ENCODE measurements around the gene PPP1CC. TPM values are rescaled to one million over a fixed set of nuclear protein-coding genes. Genes with fewer than 3 reads are reported as not detected.
"Not testable (repeated sequence)": the region's sequence is repeated elsewhere in the genome, so short reads cannot be mapped to it uniquely, and the experiment has no call there.

PPP1CC gene
- total RNA-seq, 1 donor from 2014 or later: 39.8 TPM

GRCh38 chr12:110775997-110776396 is 33.3 kb upstream of the PPP1CC start:
- Histone ChIP-seq H3K36me3 (no peaks in the 10 kb centered on the region), H3K4me3 (no peak overlapping the region), H3K9me3 (no peaks in the 10 kb centered on the region), H3K4me1 (no peaks in the 10 kb centered on the region), H3K27me3 (no peaks in the 10 kb centered on the region), H3K27ac (no peak overlapping the region)
- intact Hi-C loops (cut with DNase I): no loop called here
- TF ChIP-seq CTCF (IDR thresholded peaks at IDR 0.05): no peak
- no peak for DNase-seq (ENCODE audit: low spot score in 2 of 2)

- no peak overlapping the region for H3K4me3 ChIP-seq
- H3K9me3 ChIP-seq: no peaks in the 10 kb centered on the region
- TF ChIP-seq CTCF (IDR thresholded peaks at IDR 0.05): no peak
- H3K27ac ChIP-seq: no peak overlapping the region
- no peaks in the 10 kb centered on the region for H3K27me3 ChIP-seq
- H3K4me1 ChIP-seq: no peaks in the 10 kb centered on the region
- intact Hi-C loops (cut with DNase I): no loop called here
- no peaks in the 10 kb centered on the region for H3K36me3 ChIP-seq
- DNase-seq (ENCODE audit: low spot score in 2 of 2): no peak
Observed at GRCh38 chr12:110774824-110775223, 32.1 kb upstream of the PPP1CC start.

- no peak for DNase-seq (ENCODE audit: low spot score in 2 of 2)
- no peaks in the 10 kb centered on the region for H3K27me3 ChIP-seq
- H3K27ac ChIP-seq: no peak overlapping the region
- H3K4me1 ChIP-seq: no peaks in the 10 kb centered on the region
- no peak overlapping the region for H3K4me3 ChIP-seq
- intact Hi-C loops (cut with DNase I): no loop called here
- no peak for TF ChIP-seq CTCF (IDR thresholded peaks at IDR 0.05)
- H3K36me3 ChIP-seq: no peaks in the 10 kb centered on the region
- no peaks in the 10 kb centered on the region for H3K9me3 ChIP-seq
Observed at GRCh38 chr12:110768960-110769359, 26.3 kb upstream of the PPP1CC start.

- Histone ChIP-seq H3K4me3 (no peak overlapping the region), H3K27me3 (no peaks in the 10 kb centered on the region), H3K36me3 (no peaks in the 10 kb centered on the region), H3K9me3 (no peaks in the 10 kb centered on the region), H3K27ac (no peak overlapping the region), H3K4me1 (no peaks in the 10 kb centered on the region)
- TF ChIP-seq CTCF (IDR thresholded peaks at IDR 0.05): no peak
- intact Hi-C loops (cut with DNase I): no loop called here
- no peak for DNase-seq (ENCODE audit: low spot score in 2 of 2)
Observed at GRCh38 chr12:110767863-110768262, 25.2 kb upstream of the PPP1CC start.

GRCh38 chr12:110766311-110767154 is 23.8 kb upstream of the PPP1CC start:
- no peak for TF ChIP-seq CTCF (IDR thresholded peaks at IDR 0.05)
- intact Hi-C loops (cut with DNase I): no loop called here

GRCh38 chr12:110765572-110765971 is 22.9 kb upstream of the PPP1CC start:
- H3K27me3 ChIP-seq; DNase-seq (ENCODE audit: low spot score in 2 of 2); intact Hi-C loops (cut with DNase I); H3K27ac ChIP-seq; H3K4me3 ChIP-seq; H3K36me3 ChIP-seq; H3K4me1 ChIP-seq; H3K9me3 ChIP-seq: not testable (repeated sequence)

More at GRCh38 chr12:110766311-110767154, 23.8 kb upstream of the PPP1CC start:
- no peak overlapping the region for H3K4me3 ChIP-seq
- no peaks in the 10 kb centered on the region for H3K4me1 ChIP-seq
- no peaks in the 10 kb centered on the region for H3K27me3 ChIP-seq
- no peak for DNase-seq (ENCODE audit: low spot score in 2 of 2)
- no peak overlapping the region for H3K27ac ChIP-seq
- H3K36me3 ChIP-seq: no peaks in the 10 kb centered on the region
- H3K9me3 ChIP-seq: no peaks in the 10 kb centered on the region
